Measurements from ENCODE around the gene APEH. TPM values are rescaled to one million over a fixed set of nuclear protein-coding genes. Genes with fewer than 3 reads are reported as not detected.

APEH gene
- total and polyA plus RNA-seq, 10 of the 15 experiments (the other 5 are each of a cell fraction or from before 2014, with no cell fraction given): 74.4 to 214 (median 131) TPM

DNA sequence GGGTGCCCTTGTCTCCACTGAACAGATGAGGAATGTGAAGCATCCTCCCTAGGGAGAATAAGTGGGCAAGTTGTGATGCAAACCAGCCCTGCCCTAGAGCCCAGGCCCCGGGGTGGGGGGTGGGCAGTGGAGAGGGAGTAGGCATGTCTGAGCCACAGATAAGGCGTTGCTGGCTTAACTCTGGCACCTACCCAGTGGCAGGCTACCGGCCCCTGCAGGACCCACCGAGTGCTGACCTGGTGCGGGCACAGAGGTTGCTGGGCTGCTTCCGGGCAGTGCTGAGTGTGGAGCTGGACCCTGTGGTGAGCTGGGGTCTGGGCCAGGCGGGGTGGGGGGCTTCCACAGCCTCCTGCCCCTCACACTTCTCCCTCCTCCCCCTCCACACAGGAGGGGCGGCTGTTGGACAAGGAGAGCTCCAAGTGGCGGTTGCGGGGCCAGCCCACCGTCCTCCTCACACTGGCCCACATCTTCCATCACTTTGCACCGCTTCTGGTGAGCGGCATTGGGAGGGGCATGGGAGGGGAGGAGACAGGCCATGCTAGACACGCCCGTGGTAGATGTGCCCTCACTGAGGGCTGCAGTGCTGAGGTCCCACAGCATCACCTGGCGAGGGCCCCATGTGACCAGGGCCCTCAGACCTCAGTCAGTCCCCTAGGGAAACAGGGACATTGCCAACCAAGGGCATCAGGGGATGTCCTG lies 25.3 kb downstream of the APEH start (continued):
- TF ChIP-seq BHLHE40 (IDR thresholded peaks at IDR 0.05; ENCODE audit: borderline replicate concordance in 1 of 2, low read depth in 2 of 2, low read length in 1 of 2): no peak

DNA sequence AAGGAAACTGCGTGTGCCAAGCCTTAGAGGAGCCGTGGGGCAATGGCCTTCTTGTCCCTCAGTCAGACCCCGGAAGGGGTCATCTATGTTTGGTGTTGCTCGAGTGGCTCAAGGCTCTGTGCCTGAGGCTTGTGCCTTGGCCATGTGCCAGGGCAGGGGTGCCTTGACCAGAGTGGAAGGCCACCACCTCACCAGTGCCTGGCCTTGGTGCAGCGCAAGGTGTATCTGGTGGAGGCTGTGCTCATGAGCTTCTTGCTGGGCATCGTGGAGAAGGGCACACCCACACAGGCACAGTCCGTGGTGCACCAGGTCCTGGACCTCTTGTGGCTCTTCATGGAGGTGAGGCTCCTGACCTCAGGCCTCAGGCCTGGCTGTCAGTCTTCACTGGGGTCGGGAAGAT lies 25.9 kb downstream of the APEH start:
- Histone ChIP-seq H3K79me2 (ENCODE audit: control insufficient read depth, insufficient read depth, low read length) (no peaks in the 10 kb centered on the region), H3K27ac (ENCODE audit: control insufficient read depth, insufficient read depth) (no peak overlapping the region), H3K4me2 (ENCODE audit: control insufficient read depth, insufficient read depth) (no peak overlapping the region), H3K9me3 (replicated peaks; ENCODE audit: control insufficient read depth, insufficient read depth, low read length) (no peaks in the 10 kb centered on the region), H3K36me3 (ENCODE audit: control insufficient read depth in 2 of 2, insufficient read depth in 2 of 2, low read length in 1 of 2) (peaks cover 0 to 5% of the 10 kb centered on the region in 2 experiments; a peak in 3 of 4 replicates), H4K20me1 (ENCODE audit: control insufficient read depth, insufficient read depth) (no peaks in the 10 kb centered on the region), H3K9ac (ENCODE audit: control insufficient read depth, insufficient read depth, low read length) (no peak overlapping the region), H3K4me1 (ENCODE audit: control insufficient read depth, insufficient read depth, low read length) (no peaks in the 10 kb centered on the region), H3K4me3 (no peak overlapping the region), H3K27me3 (replicated peaks in 1 of 2; ENCODE audit: control insufficient read depth in 2 of 2, insufficient read depth in 2 of 2, low read length in 1 of 2) (no peaks in the 10 kb centered on the region), H2AFZ (ENCODE audit: control insufficient read depth, low read depth, low read length) (no peak overlapping the region)
- RAD21 ChIA-PET (ENCODE audit: unreplicated experiment): no interaction called here
- BruUV-seq (replicated peaks): no TSS peak
- ATAC-seq: no peak
- WGBS (ENCODE audit: insufficient coverage, insufficient replicate concordance, low lambda C conversion rate, missing lambda C conversion rate): 73% methylated on average over 8 of the region's 8 CpGs
- FAIRE-seq: no peak
- intact Hi-C loops (cut with micrococcal nuclease; ENCODE audit: unreplicated experiment) (no loop called here), in situ Hi-C loops (cut with MboI) (no loop called here)
- POLR2A ChIA-PET: no interaction called here
- no peak for TF ChIP-seq CREM (IDR thresholded peaks at IDR 0.05; ENCODE audit: low read depth)
- TF ChIP-seq NR2C2 (IDR thresholded peaks at IDR 0.05; ENCODE audit: borderline replicate concordance, control insufficient read depth, insufficient read length, low read depth): no peak
- TF ChIP-seq GATAD2B (conservative IDR thresholded peaks at IDR 0.05; ENCODE audit: low read depth): no peak
- SMC1A ChIA-PET (ENCODE audit: uncharacterized antibody, unreplicated experiment): no interaction called here
- no peak for DNase-seq (ENCODE audit: low read depth, low spot score)
- CTCF ChIA-PET: no interaction called here

All from GM12878 (cell line).